Tibial artery (tissue), 4 donors: ENCODE results near the gene STAT5A.
A peak's percentile ranks its signal among the peaks of the same experiment; 100 is the strongest.

Experiments used
- DNase-seq, 2 donors: peaks; one replicate each; pipeline ENCODE4 v3.0.0-alpha.2; 2019
- H3K27ac ChIP-seq, 2 donors: fragments of 200-600 bp; sonication (generic) in 1 of 2; 1 replicate in 1 of 2; 2 replicates in 1 of 2; pipeline ENCODE4 v1.5.1; 2018 to 2019; ENCODE audit warnings: mild to moderate bottlenecking in 1 of 2
- H3K27me3 ChIP-seq, 2 donors: fragments of 200-600 bp; sonication (generic) in 1 of 2; one replicate each; pipeline versions ENCODE4 v1.5.1 to v1.6.0; 2016 to 2019
- H3K36me3 ChIP-seq, 3 donors: fragments of 200-600 bp; sonication (generic) in 2 of 3; one replicate each; pipeline ENCODE4 v1.5.1; 2016 to 2019; ENCODE audit warnings: mild to moderate bottlenecking in 2 of 3
- H3K4me1 ChIP-seq, 4 donors: fragments of 200-600 bp; sonication (generic) in 2 of 4; 1 replicate in 3 of 4; 2 replicates in 1 of 4; pipeline ENCODE4 v1.5.1; 2016 to 2019
- H3K4me3 ChIP-seq, 2 donors: fragments of 200-600 bp; sonication (generic) in 1 of 2; 1 replicate in 1 of 2; 2 replicates in 1 of 2; pipeline ENCODE4 v1.5.1; 2018 to 2019; ENCODE audit warnings: mild to moderate bottlenecking in 2 of 2
- H3K9me3 ChIP-seq, 3 donors: fragments of 200-600 bp; sonication (generic) in 1 of 3; one replicate each; pipeline ENCODE4 v1.5.1; 2016 to 2019
- intact Hi-C: fragments of 100-400 bp; cut with DNase I; formaldehyde crosslinking; loops from one replicate; pipeline ENCODE4 v1.15.0; 2023; ENCODE audit warnings: low total_unique reads
- TF ChIP-seq, protein P1 (sequence below), 2 experiments: fragments of 200-600 bp in 1 of 2; fragments of 450-650 bp in 1 of 2; IDR thresholded peaks; one replicate each; pipeline ENCODE4 v1.5.1; 2017 to 2019; ENCODE audit warnings: antibody characterized with exemption in 2 of 2, mild to moderate bottlenecking in 1 of 2, moderate library complexity in 1 of 2

Gene STAT5A

GRCh38 chr17:42275527-42276358 is 12.6 kb upstream of the STAT5A start:
- intact Hi-C loops: no loop called here
- Histone ChIP-seq H3K27ac (peak overlapping the region; percentile 90 to 96), H3K4me1 (peaks cover 0 to 39% (median 10%) of the 10 kb centered on the region in 4 donors), H3K9me3 (no peaks in the 10 kb centered on the region), H3K36me3 (no peaks in the 10 kb centered on the region), H3K4me3 (peak overlapping the region; percentile 77 to 94), H3K27me3 (no peaks in the 10 kb centered on the region)
- DNase-seq: no peak
- TF ChIP-seq, protein P1, sequence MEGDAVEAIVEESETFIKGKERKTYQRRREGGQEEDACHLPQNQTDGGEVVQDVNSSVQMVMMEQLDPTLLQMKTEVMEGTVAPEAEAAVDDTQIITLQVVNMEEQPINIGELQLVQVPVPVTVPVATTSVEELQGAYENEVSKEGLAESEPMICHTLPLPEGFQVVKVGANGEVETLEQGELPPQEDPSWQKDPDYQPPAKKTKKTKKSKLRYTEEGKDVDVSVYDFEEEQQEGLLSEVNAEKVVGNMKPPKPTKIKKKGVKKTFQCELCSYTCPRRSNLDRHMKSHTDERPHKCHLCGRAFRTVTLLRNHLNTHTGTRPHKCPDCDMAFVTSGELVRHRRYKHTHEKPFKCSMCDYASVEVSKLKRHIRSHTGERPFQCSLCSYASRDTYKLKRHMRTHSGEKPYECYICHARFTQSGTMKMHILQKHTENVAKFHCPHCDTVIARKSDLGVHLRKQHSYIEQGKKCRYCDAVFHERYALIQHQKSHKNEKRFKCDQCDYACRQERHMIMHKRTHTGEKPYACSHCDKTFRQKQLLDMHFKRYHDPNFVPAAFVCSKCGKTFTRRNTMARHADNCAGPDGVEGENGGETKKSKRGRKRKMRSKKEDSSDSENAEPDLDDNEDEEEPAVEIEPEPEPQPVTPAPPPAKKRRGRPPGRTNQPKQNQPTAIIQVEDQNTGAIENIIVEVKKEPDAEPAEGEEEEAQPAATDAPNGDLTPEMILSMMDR (IDR thresholded peaks at IDR 0.05): no peak

DNA sequence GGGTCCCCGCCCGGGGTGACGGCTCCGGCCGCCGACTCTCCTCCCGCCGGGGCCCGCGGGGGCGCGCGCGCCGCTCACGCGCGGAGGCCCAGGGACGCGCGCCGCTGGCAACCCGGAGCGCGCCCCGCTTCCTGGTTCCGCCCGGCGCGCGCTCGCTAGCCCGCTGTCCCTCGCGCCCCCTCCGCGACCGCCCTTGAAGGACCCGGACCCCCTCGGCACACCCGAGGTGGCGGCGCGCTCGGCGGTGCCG is 12.0 kb upstream of the STAT5A start, which contains the start of gene STAT5B:
Gene STAT5B, minus strand, starts transcription at position 33 of the 250 bp plus-strand sequence. CDS start 44,264 bp downstream, outside the sequence.
- H3K9me3 ChIP-seq: no peaks in the 10 kb centered on the region
- no peaks in the 10 kb centered on the region for H3K27me3 ChIP-seq
- H3K4me3 ChIP-seq: peak within 1 kb of the TSS; percentile 77 to 94
- peak within 1 kb of the TSS; percentile 90 to 96 for H3K27ac ChIP-seq
- H3K4me1 ChIP-seq: peaks cover 0 to 35% (median 10%) of the 10 kb centered on the region in 4 donors
- intact Hi-C loops: no loop called here
- TF ChIP-seq, protein P1 (IDR thresholded peaks at IDR 0.05): peak in 1 of 2 experiments; percentile 8
- peak; percentile 62 to 83 for DNase-seq
- H3K36me3 ChIP-seq: no peaks in the 10 kb centered on the region

GRCh38 chr17:42276609-42277341 is 11.5 kb upstream of the STAT5A start:
- Histone ChIP-seq H3K27ac (peak overlapping the region; percentile 90 to 96), H3K9me3 (no peaks in the 10 kb centered on the region), H3K4me3 (peak overlapping the region; percentile 77 to 94), H3K4me1 (peaks cover 0 to 35% (median 10%) of the 10 kb centered on the region in 4 donors), H3K36me3 (no peaks in the 10 kb centered on the region), H3K27me3 (no peaks in the 10 kb centered on the region)
- intact Hi-C loops: no loop called here
- peak; percentile 82 to 86 for DNase-seq
- TF ChIP-seq, protein P1 (IDR thresholded peaks at IDR 0.05): no peak

- DNase-seq: no peak
- H3K4me3 ChIP-seq: peak overlapping the region; percentile 77 to 94
- TF ChIP-seq, protein P1 (IDR thresholded peaks at IDR 0.05): no peak
- peaks cover 0 to 35% (median 9%) of the 10 kb centered on the region in 4 donors for H3K4me1 ChIP-seq
- no peaks in the 10 kb centered on the region for H3K36me3 ChIP-seq
- H3K27me3 ChIP-seq: no peaks in the 10 kb centered on the region
- intact Hi-C loops: no loop called here
- no peaks in the 10 kb centered on the region for H3K9me3 ChIP-seq
- peak overlapping the region; percentile 90 to 96 for H3K27ac ChIP-seq
These were observed 11.0 kb upstream of the STAT5A start for GRCh38 chr17:42277342-42277712.

DNA sequence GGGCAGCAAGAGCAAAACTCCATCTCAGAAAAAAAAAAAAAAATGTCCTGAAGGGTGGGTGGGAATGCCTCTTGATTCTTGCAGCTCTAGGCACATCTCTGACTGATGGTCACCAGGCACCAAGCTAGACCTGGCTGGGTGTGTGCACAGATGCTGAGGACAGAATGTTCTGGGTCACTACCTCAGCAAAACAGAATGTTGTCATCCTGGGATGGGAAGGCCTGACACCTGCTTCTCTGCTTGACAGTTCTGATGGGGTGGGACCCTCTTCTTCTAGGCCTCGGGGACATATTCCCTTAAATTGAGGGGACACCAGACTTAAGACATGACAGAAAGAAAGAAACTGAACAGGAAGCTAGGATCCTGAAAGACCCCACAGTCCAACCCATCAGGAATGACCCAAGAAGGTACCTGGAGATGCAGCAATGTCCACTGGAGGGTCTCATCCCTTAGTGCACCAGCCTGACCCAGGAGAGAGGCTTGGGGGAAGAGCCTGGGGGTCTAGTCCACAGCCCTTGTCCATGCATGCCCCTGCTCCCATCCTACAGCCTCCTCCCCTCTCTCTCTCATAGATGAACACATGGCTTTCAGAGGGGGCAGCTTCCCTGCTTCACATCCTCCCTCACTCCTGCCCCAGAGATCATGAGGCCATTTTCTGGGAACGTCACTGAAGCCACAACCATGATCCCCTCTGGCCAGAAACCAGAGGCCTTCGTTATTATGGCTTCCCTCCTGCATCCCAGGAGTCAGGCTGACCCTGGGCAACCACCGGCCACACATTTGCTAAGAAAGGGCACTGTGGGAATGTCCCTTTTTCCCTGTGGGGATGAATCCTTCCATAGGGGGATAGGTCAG is 8.3 kb upstream of the STAT5A start:
- Histone ChIP-seq H3K4me3 (no peak overlapping the region), H3K4me1 (peaks cover 0 to 18% (median 6%) of the 10 kb centered on the region in 4 donors), H3K9me3 (no peaks in the 10 kb centered on the region), H3K36me3 (no peaks in the 10 kb centered on the region), H3K27ac (no peak overlapping the region), H3K27me3 (no peaks in the 10 kb centered on the region)
- intact Hi-C loops: no loop called here
- DNase-seq: no peak
- TF ChIP-seq, protein P1 (IDR thresholded peaks at IDR 0.05): no peak
